GM12873 (cell line): ENCODE data around the gene FOXI1.

Experiments used
- TF ChIP-seq, protein P1 (sequence below): IDR thresholded peaks from 2 replicates; pipeline ENCODE4 v1.5.1; 2012; ENCODE audit warnings: low read depth, mild to moderate bottlenecking, moderate library complexity, low read length, control low read depth; ENCODE audit not compliant: insufficient read depth; ENCODE audit errors: missing control alignments

The FOXI1 gene

DNA sequence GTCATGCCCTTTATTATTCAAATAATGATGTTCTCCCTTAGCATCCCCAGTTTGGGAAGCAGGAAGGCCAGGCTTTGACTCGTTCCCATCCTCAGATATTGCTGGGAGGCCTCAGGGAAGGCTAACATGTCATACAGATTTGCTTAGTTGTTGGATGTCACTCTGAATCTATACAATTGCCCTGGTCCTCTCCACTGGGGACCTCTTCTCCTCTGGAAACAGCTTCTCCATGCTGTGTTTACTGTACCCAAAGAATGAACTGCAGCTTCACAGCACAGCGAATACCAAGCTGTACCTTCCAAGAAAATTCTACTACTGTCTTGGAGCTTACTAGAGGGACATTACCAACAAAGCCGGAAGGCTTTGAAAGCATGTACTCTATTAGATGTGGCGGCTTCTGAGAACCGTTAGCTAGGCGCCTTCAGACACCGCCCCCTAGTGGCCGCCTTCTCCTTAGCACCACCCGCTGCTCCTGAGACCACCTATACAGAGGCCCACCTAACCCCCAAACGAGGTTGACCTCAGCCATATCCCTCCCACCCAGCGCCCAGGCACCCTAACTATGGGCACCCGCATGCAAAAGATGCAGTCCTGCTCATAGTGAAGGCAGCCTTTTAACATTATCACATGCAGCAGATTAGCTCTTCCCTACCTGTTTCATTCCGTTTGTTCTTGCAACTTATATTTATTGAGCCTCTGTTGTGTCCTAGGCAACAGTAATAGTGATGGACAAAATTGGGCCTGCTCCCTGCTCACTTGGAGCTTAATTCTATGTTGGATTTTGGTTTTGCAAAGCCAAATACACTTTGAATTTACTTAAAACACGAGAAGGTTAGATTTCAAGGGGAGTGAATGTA, 34.9 kb upstream of the FOXI1 start:
- TF ChIP-seq, protein P1, sequence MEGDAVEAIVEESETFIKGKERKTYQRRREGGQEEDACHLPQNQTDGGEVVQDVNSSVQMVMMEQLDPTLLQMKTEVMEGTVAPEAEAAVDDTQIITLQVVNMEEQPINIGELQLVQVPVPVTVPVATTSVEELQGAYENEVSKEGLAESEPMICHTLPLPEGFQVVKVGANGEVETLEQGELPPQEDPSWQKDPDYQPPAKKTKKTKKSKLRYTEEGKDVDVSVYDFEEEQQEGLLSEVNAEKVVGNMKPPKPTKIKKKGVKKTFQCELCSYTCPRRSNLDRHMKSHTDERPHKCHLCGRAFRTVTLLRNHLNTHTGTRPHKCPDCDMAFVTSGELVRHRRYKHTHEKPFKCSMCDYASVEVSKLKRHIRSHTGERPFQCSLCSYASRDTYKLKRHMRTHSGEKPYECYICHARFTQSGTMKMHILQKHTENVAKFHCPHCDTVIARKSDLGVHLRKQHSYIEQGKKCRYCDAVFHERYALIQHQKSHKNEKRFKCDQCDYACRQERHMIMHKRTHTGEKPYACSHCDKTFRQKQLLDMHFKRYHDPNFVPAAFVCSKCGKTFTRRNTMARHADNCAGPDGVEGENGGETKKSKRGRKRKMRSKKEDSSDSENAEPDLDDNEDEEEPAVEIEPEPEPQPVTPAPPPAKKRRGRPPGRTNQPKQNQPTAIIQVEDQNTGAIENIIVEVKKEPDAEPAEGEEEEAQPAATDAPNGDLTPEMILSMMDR = peak; percentile 64

- TF ChIP-seq, protein P1 = no peak
Measured at GRCh38 chr5:170071748-170072147, 33.9 kb upstream of the FOXI1 start.

GRCh38 chr5:170075696-170076095, 30.0 kb upstream of the FOXI1 start:
- TF ChIP-seq, protein P1 = no peak

DNA sequence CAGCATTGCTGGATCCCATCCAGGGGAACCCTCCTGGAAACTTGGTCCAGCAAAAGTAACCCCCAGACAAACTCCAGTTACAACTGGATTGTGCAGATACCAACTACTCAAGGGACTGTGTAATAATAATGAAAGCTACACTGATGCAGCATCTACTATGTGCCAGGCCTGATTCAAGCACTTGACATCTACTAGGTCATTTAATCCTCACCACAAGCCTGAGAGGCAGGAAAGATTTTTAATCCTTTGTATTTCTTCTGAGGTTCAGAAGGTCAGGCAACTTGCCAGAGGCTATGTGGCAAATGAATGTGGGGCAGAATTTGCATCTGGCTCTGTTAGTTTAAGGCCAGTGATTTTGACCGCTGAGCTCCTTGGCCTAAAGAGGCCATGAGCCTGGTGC, 29.5 kb upstream of the FOXI1 start:
- TF ChIP-seq, protein P1 = no peak

DNA sequence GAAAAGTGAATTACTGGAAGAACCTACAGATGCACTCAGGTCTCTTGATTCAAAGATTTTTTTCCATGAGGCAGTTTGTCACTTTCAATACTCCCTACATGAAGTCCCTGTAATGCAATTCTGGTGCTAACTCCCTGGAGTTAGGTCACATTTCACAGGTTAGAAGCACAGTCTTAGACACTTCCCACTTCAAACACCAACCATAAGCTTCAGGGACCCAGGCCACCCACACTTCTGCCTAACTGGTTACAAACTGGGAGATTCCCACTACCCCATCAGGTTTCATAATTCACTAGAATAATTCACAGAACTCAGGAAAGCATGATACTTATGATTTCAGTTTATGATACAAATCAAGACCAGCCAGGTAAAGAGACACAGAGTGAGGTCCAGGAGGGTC, 29.0 kb upstream of the FOXI1 start:
- TF ChIP-seq, protein P1 = no peak

DNA sequence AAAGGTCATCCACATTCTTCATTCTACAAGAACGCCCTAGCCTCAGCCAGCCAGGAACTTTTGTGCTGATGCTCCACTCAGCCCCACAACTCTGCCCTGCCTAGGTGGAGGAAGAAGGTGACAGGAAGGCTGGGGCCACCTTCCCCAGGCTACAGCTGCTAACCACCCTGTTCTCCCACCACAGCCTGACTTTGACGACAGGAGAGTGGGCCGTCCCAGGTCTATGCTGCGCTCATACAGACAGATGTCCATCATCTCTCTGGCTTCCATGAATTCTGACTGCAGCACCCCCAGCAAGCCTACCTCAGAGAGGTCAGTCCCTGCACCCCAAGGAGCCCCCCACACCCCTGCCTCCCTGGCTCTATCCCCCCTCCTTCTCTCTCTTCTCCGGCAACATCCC, 28.2 kb upstream of the FOXI1 start:
- TF ChIP-seq, protein P1 = no peak

- TF ChIP-seq, protein P1 = no peak
Measured at GRCh38 chr5:170078458-170078857, 27.2 kb upstream of the FOXI1 start.
